Fibroblast of pulmonary artery (primary cell): ENCODE results near the gene ATOH8.
A peak's percentile ranks its signal among the peaks of the same experiment; 100 is the strongest.

Experiments used
- DNase-seq: peaks from one replicate; pipeline ENCODE4 v3.0.0-alpha.2; 2010; ENCODE audit warnings: low read depth
- H3K4me3 ChIP-seq: replicated peaks from 2 replicates; pipeline ENCODE4 v1.5.1; 2011; ENCODE audit warnings: low read depth, mild to moderate bottlenecking, control low read depth, low read length, moderate library complexity
- TF ChIP-seq, protein P1 (sequence below): IDR thresholded peaks from 2 replicates; pipeline ENCODE4 v1.5.1; 2011; ENCODE audit warnings: mild to moderate bottlenecking, control low read depth, low read length, inconsistent platforms; ENCODE audit errors: missing control alignments

ATOH8 gene

GRCh38 chr2:85765081-85765731 lies 11.4 kb downstream of the ATOH8 start:
- no peak for DNase-seq

DNA sequence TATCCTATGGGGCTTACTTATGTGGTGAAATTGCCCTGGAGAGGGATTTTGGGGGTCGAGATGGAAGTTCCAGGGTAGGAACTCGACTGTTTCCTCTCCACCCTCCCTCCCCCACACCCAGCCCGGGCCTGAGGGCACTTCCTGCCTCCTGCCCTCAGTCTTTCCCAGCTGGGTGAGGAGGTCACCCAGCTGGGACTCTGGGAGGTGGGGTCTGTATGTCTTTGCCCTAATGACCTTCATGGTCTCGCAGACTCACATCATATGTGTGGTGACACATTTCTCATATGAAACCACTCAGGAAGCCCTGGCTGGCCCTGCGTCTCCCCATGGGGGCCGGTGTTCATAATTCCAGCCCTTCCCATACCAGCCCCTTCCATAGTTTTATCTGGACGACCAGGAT lies 12.4 kb downstream of the ATOH8 start:
- no peak overlapping the region for H3K4me3 ChIP-seq
- DNase-seq = no peak
- TF ChIP-seq, protein P1, sequence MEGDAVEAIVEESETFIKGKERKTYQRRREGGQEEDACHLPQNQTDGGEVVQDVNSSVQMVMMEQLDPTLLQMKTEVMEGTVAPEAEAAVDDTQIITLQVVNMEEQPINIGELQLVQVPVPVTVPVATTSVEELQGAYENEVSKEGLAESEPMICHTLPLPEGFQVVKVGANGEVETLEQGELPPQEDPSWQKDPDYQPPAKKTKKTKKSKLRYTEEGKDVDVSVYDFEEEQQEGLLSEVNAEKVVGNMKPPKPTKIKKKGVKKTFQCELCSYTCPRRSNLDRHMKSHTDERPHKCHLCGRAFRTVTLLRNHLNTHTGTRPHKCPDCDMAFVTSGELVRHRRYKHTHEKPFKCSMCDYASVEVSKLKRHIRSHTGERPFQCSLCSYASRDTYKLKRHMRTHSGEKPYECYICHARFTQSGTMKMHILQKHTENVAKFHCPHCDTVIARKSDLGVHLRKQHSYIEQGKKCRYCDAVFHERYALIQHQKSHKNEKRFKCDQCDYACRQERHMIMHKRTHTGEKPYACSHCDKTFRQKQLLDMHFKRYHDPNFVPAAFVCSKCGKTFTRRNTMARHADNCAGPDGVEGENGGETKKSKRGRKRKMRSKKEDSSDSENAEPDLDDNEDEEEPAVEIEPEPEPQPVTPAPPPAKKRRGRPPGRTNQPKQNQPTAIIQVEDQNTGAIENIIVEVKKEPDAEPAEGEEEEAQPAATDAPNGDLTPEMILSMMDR = no peak

More at GRCh38 chr2:85765081-85765731, 11.4 kb downstream of the ATOH8 start:
- H3K4me3 ChIP-seq = no peak overlapping the region
- TF ChIP-seq, protein P1 = no peak

- no peak overlapping the region for H3K4me3 ChIP-seq
- TF ChIP-seq, protein P1 = no peak
- DNase-seq = no peak
Observed at GRCh38 chr2:85767803-85768665, 14.2 kb downstream of the ATOH8 start.

DNA sequence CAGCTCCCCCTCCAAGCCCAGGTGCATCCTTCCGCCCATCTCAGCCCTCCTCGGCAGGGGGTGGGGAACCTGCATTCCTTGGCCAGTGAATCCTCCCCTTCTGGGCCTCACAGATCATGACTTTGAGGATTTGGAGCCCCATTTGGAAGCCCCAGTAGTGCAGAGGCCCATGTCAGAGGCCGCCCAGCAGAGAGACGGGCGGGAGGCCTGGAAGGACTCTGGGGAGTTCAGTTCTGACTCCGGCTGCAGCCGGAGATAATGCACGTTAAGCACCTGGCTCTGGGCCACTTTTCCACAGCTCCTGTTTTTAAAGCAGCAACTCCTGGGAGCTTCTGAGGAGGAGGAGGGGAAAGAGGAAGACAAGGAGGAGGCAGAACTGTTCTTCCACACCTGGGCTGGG lies 14.9 kb downstream of the ATOH8 start:
- peak; percentile 80 for DNase-seq
- TF ChIP-seq, protein P1 = no peak
- H3K4me3 ChIP-seq = no peak overlapping the region

GRCh38 chr2:85769236-85769982 lies 15.6 kb downstream of the ATOH8 start:
- no peak for DNase-seq
- no peak overlapping the region for H3K4me3 ChIP-seq
- TF ChIP-seq, protein P1 = peak; percentile 38

GRCh38 chr2:85769983-85770362 lies 16.2 kb downstream of the ATOH8 start:
- DNase-seq = no peak
- H3K4me3 ChIP-seq = no peak overlapping the region
- TF ChIP-seq, protein P1 = no peak
